Ovary (tissue), 9 donors: ENCODE results near the gene AP4B1. TPM values are rescaled to one million over a fixed set of nuclear protein-coding genes. Genes with fewer than 3 reads are reported as not detected.

Source experiments
- DNase-seq, 5 donors: peaks; one replicate each; pipeline ENCODE4 v3.0.0-alpha.2; 2019 to 2020
- H3K27ac ChIP-seq, 2 donors: fragments of 200-600 bp; one replicate each; pipeline versions ENCODE4 v1.5.1 to v1.8.0; 2019 to 2022
- H3K27me3 ChIP-seq: fragments of 200-600 bp; one replicate; pipeline ENCODE4 v1.8.0; 2022
- H3K36me3 ChIP-seq: fragments of 200-600 bp; sonication (generic); one replicate; pipeline ENCODE4 v1.5.1; 2019
- H3K4me1 ChIP-seq: one replicate; pipeline ENCODE4 v1.8.1; 2013; ENCODE audit warnings: mild to moderate bottlenecking, moderate library complexity; ENCODE audit not compliant: insufficient read depth
- H3K4me3 ChIP-seq: fragments of 200-600 bp; sonication (generic); one replicate; pipeline ENCODE4 v1.5.1; 2017
- H3K9me3 ChIP-seq, 2 donors: fragments of 200-600 bp in 1 of 2; sonication (generic) in 1 of 2; one replicate each; pipeline versions ENCODE4 v1.5.1 to v1.8.1; 2013 to 2019; ENCODE audit warnings: mild to moderate bottlenecking in 1 of 2, moderate library complexity in 1 of 2
- CTCF ChIP-seq, 3 donors: fragments of 450-650 bp in 2 of 3; fragments of 200-600 bp in 1 of 3; IDR thresholded peaks; one replicate each; pipeline versions ENCODE4 v1.5.1 to v1.8.0; 2016 to 2022; ENCODE audit warnings: antibody characterized with exemption in 3 of 3, mild to moderate bottlenecking in 1 of 3
- EP300 ChIP-seq: sonication (generic); formaldehyde crosslinking; IDR thresholded peaks from one replicate; pipeline ENCODE4 v1.6.1; 2017; ENCODE audit warnings: antibody characterized with exemption
- POLR2A ChIP-seq: fragments of 450-650 bp; IDR thresholded peaks from one replicate; pipeline ENCODE4 v1.6.1; 2017; ENCODE audit warnings: antibody characterized with exemption, mild to moderate bottlenecking, moderate library complexity
- WGBS, 3 donors: extraction: QIAGEN DNeasy Blood & Tissue Kit in 1 of 3; methylation state at CpG; one replicate each; pipeline versions ENCODE4 v1.1.5 to v1.1.7; 2013 to 2017; 5-methylcytosine and 5-hydroxymethylcytosine counted together
- intact Hi-C, 4 donors: fragments of 100-400 bp; cut with DNase I; formaldehyde crosslinking; loops; one replicate each; pipeline versions ENCODE4 v1.11.0 to v1.15.1; 2022 to 2023
- polyA plus RNA-seq, 2 donors: library from polyadenylated mRNA; stranded (reverse); fragments of 200-250 nt in 1 of 2; fragments of 350-450 nt in 1 of 2; fragmentation: Illumina TruSeq in 1 of 2; extraction: RNeasy Lipid Tissue Mini Kit (QIAGEN cat#74804) in 1 of 2; gene quantifications; one replicate each; pipeline ENCODE4 v1.2.3, GENCODE V29; 2013 to 2014
- total RNA-seq, 7 donors: library from RNA; depleted of rRNA in 2 of 7; stranded (reverse); fragments of >200 nt in 2 of 7; fragmentation: NEBNext Ultra II Directional in 3 of 7; extraction: Animal tissue kit (Norgen Biotek cat#: 25700) in 3 of 7; gene quantifications; one replicate each; pipeline versions ENCODE4 v1.1.0 to v1.2.4, GENCODE V29; 2016 to 2023
- donor health status: DM: no; HTN: no; CAD: no; lungs with moderate emphysema.
- donor health status: DM: no; HTN: no; CAD: no.
- donor health status: Bipolar disorder and iron deficiency.
- donor health status: DM: yes; HTN: yes; CAD: no.
- donor health status: DM: no; HTN: no; CAD: no.
- donor health status: DM: yes; HTN: yes; CAD: no.

The AP4B1 gene
- total and polyA plus RNA-seq, 9 donors = 14.4 to 23.7 (median 16.9) TPM

- Histone ChIP-seq H3K4me1 (peaks cover 13% of the 10 kb centered on the region), H3K9me3 (no peaks in the 10 kb centered on the region), H3K36me3 (no peaks in the 10 kb centered on the region), H3K27ac (no peak overlapping the region), H3K27me3 (no peaks in the 10 kb centered on the region), H3K4me3 (no peak overlapping the region)
- no peak for DNase-seq
- TF ChIP-seq EP300 (no peak), POLR2A (no peak), CTCF (IDR thresholded peaks at IDR 0.05) (no peak)
- intact Hi-C loops = no loop called here
- 56 to 77% (median 62%) methylated on average over 1 of the region's 1 CpG for WGBS, 3 donors
Observed at GRCh38 chr1:113937146-113937545, 32.5 kb upstream of the AP4B1 start.

GRCh38 chr1:113935970-113936369 lies 31.4 kb upstream of the AP4B1 start:
- Histone ChIP-seq H3K27ac (no peak overlapping the region), H3K36me3 (no peaks in the 10 kb centered on the region), H3K4me1 (peaks cover 13% of the 10 kb centered on the region), H3K27me3 (no peaks in the 10 kb centered on the region), H3K9me3 (no peaks in the 10 kb centered on the region), H3K4me3 (no peak overlapping the region)
- intact Hi-C loops = no loop called here
- WGBS, 3 donors = 73 to 78% (median 74%) methylated on average over 1 of the region's 1 CpG
- no peak for TF ChIP-seq POLR2A
- TF ChIP-seq CTCF (IDR thresholded peaks at IDR 0.05) = no peak
- TF ChIP-seq EP300 = no peak
- no peak for DNase-seq

GRCh38 chr1:113935176-113935575 lies 30.6 kb upstream of the AP4B1 start:
- intact Hi-C loops = no loop called here
- Histone ChIP-seq H3K27ac (no peak overlapping the region), H3K36me3 (no peaks in the 10 kb centered on the region), H3K4me3 (no peak overlapping the region), H3K4me1 (peaks cover 11% of the 10 kb centered on the region), H3K9me3 (no peaks in the 10 kb centered on the region), H3K27me3 (no peaks in the 10 kb centered on the region)
- DNase-seq = no peak
- WGBS, 3 donors = 96 to 100% (median 100%) methylated on average over 1 of the region's 1 CpG
- TF ChIP-seq CTCF (IDR thresholded peaks at IDR 0.05) (no peak), EP300 (no peak), POLR2A (no peak)

GRCh38 chr1:113934511-113935055 lies 30.0 kb upstream of the AP4B1 start:
- Histone ChIP-seq H3K4me1 (peaks cover 10% of the 10 kb centered on the region), H3K36me3 (no peaks in the 10 kb centered on the region), H3K27me3 (no peaks in the 10 kb centered on the region), H3K27ac (no peak overlapping the region), H3K4me3 (no peak overlapping the region), H3K9me3 (no peaks in the 10 kb centered on the region)
- 70 to 77% (median 74%) methylated on average over 5 of the region's 5 CpGs for WGBS, 3 donors
- TF ChIP-seq CTCF (IDR thresholded peaks at IDR 0.05) = no peak
- TF ChIP-seq POLR2A = no peak
- no peak for TF ChIP-seq EP300
- intact Hi-C loops = no loop called here
- DNase-seq = no peak
